Vagina (tissue), 2 donors: ENCODE measurements around the gene ERC2.

Experiments
- CTCF ChIP-seq, 3 experiments: fragments of 450-650 bp in 2 of 3; fragments of 200-600 bp in 1 of 3; sonication (generic) in 1 of 3; IDR thresholded peaks; one replicate each; pipeline ENCODE4 v1.5.1; 2017 to 2019; ENCODE audit warnings: antibody characterized with exemption in 3 of 3, mild to moderate bottlenecking in 2 of 3, moderate library complexity in 2 of 3
- POLR2A ChIP-seq, 2 donors: fragments of 450-650 bp; IDR thresholded peaks; one replicate each; pipeline ENCODE4 v1.6.1; 2017; ENCODE audit warnings: antibody characterized with exemption in 2 of 2, mild to moderate bottlenecking in 2 of 2, moderate library complexity in 2 of 2
- POLR2AphosphoS5 ChIP-seq, 2 donors: sonication (generic); formaldehyde crosslinking; IDR thresholded peaks; one replicate each; pipeline ENCODE4 v1.9.0; 2017; ENCODE audit warnings: antibody characterized with exemption in 2 of 2, mild to moderate bottlenecking in 2 of 2, low read depth in 1 of 2; ENCODE audit not compliant: insufficient read depth in 1 of 2

- no peak for TF ChIP-seq CTCF (IDR thresholded peaks at IDR 0.05)
- no peak for TF ChIP-seq POLR2A (IDR thresholded peaks at IDR 0.05)
- TF ChIP-seq POLR2AphosphoS5 (IDR thresholded peaks at IDR 0.05; ENCODE audit: insufficient read depth in 1 of 2, low read depth in 1 of 2) = no peak
Observed at GRCh38 chr3:55490276-55490913, 977.9 kb downstream of the ERC2 start.
